ENCODE results near the gene RBM19.

The RBM19 gene

GRCh38 chr12:113962733-113963132, 3.4 kb downstream of the RBM19 start:
- no peak for TF ChIP-seq CTCF (IDR thresholded peaks at IDR 0.05; ENCODE audit: low read depth, low read length)
- Histone ChIP-seq H3K27me3 (ENCODE audit: insufficient read depth, low read depth, severe bottlenecking) (peaks cover 4% of the 10 kb centered on the region), H3K4me3 (ENCODE audit: low read depth, low read length) (no peak overlapping the region), H3K9me3 (ENCODE audit: severe bottlenecking) (no peaks in the 10 kb centered on the region), H3K36me3 (peaks cover 26% of the 10 kb centered on the region), H3K27ac (no peak overlapping the region)
- no peak for DNase-seq

GRCh38 chr12:113961921-113962710, 4.0 kb downstream of the RBM19 start:
- Histone ChIP-seq H3K9me3 (ENCODE audit: severe bottlenecking) (no peaks in the 10 kb centered on the region), H3K27me3 (ENCODE audit: insufficient read depth, low read depth, severe bottlenecking) (peaks cover 1% of the 10 kb centered on the region), H3K27ac (no peak overlapping the region), H3K36me3 (peaks cover 28% of the 10 kb centered on the region), H3K4me3 (ENCODE audit: low read depth, low read length) (no peak overlapping the region)
- no peak for DNase-seq
- no peak for TF ChIP-seq CTCF (IDR thresholded peaks at IDR 0.05; ENCODE audit: low read depth, low read length)

- H3K36me3 ChIP-seq = peaks cover 40% of the 10 kb centered on the region
- no peaks in the 10 kb centered on the region for H3K9me3 ChIP-seq (ENCODE audit: severe bottlenecking)
- no peak overlapping the region for H3K27ac ChIP-seq
- DNase-seq = no peak
- no peak overlapping the region for H3K4me3 ChIP-seq (ENCODE audit: low read depth, low read length)
- TF ChIP-seq CTCF (IDR thresholded peaks at IDR 0.05; ENCODE audit: low read depth, low read length) = no peak
- H3K27me3 ChIP-seq (ENCODE audit: insufficient read depth, low read depth, severe bottlenecking) = no peaks in the 10 kb centered on the region
These were observed 6.1 kb downstream of the RBM19 start for GRCh38 chr12:113960030-113960429.

- Histone ChIP-seq H3K36me3 (peaks cover 49% of the 10 kb centered on the region), H3K9me3 (ENCODE audit: severe bottlenecking) (no peaks in the 10 kb centered on the region), H3K27me3 (ENCODE audit: insufficient read depth, low read depth, severe bottlenecking) (no peaks in the 10 kb centered on the region), H3K4me3 (ENCODE audit: low read depth, low read length) (no peak overlapping the region), H3K27ac (no peak overlapping the region)
- TF ChIP-seq CTCF (IDR thresholded peaks at IDR 0.05; ENCODE audit: low read depth, low read length) = no peak
- DNase-seq = no peak
These were observed 7.0 kb downstream of the RBM19 start for GRCh38 chr12:113959096-113959495.

- Histone ChIP-seq H3K4me3 (ENCODE audit: low read depth, low read length) (no peak overlapping the region), H3K27me3 (ENCODE audit: insufficient read depth, low read depth, severe bottlenecking) (no peaks in the 10 kb centered on the region), H3K27ac (no peak overlapping the region), H3K9me3 (ENCODE audit: severe bottlenecking) (no peaks in the 10 kb centered on the region), H3K36me3 (peaks cover 49% of the 10 kb centered on the region)
- DNase-seq = no peak
- TF ChIP-seq CTCF (IDR thresholded peaks at IDR 0.05; ENCODE audit: low read depth, low read length) = no peak
These were observed 8.0 kb downstream of the RBM19 start for GRCh38 chr12:113958108-113958507.

GRCh38 chr12:113957627-113958026, 8.5 kb downstream of the RBM19 start:
- Histone ChIP-seq H3K27ac (no peak overlapping the region), H3K9me3 (ENCODE audit: severe bottlenecking) (no peaks in the 10 kb centered on the region), H3K4me3 (ENCODE audit: low read depth, low read length) (no peak overlapping the region), H3K27me3 (ENCODE audit: insufficient read depth, low read depth, severe bottlenecking) (no peaks in the 10 kb centered on the region), H3K36me3 (peaks cover 49% of the 10 kb centered on the region)
- TF ChIP-seq CTCF (IDR thresholded peaks at IDR 0.05; ENCODE audit: low read depth, low read length) = no peak
- no peak for DNase-seq
